ENCODE measurements around the gene GIMAP7. TPM values are rescaled to one million over a fixed set of nuclear protein-coding genes. Genes with fewer than 3 reads are reported as not detected.
A peak's percentile ranks its signal among the peaks of the same experiment; 100 is the strongest.
"Not testable (repeated sequence)": the region's sequence is repeated elsewhere in the genome, so short reads cannot be mapped to it uniquely, and the experiment has no call there.

Gene GIMAP7
- 40.5 and 45.0 TPM in 2 replicates for total RNA-seq

DNA sequence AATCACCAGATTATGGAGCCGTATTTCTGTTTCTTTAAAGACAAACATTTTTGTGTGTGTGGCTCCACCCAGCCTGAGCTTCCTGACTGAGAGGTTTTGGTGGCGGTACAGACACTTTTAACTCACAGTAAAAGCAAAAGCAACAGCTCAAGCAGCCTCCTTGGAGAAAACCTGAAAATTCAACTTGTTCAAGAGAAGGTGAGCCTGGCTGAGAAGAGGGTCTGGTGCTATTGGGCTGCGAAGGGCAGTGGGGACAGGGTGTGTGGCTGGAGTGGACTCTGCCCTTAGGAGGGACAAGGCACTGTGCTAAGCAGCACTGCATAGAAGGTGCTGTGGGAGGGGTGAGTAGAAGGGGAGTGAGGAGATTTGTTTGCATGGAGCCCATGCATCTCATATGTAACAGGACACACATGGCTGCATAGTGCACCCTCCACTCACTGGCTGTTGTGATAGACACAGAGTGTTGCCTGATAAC, at the start of gene GIMAP7:
GIMAP7 (plus strand) TSS at position 125 of the 475 bp plus-strand sequence. CDS start 5,103 bp downstream, outside the sequence.
- Mint-ChIP-seq H3K27me3 (no peaks in the 10 kb centered on the region), H3K4me1 (peaks cover 54% of the 10 kb centered on the region), H3K4me3 (peak within 1 kb of the TSS; percentile 99), H3K27ac (peak within 1 kb of the TSS; percentile 99), H3K9me3 (peaks cover 15% of the 10 kb centered on the region), H3K36me3 (ENCODE audit: low read depth) (peaks cover 36% of the 10 kb centered on the region)
- DNase-seq = peak; percentile 93
- intact Hi-C loops (cut with micrococcal nuclease) = loop anchor here (1.0 to 5.0 kb wide), 6 partner anchors 10 to 224 kb away; partner anchors contain the start of gene GIMAP6

DNA sequence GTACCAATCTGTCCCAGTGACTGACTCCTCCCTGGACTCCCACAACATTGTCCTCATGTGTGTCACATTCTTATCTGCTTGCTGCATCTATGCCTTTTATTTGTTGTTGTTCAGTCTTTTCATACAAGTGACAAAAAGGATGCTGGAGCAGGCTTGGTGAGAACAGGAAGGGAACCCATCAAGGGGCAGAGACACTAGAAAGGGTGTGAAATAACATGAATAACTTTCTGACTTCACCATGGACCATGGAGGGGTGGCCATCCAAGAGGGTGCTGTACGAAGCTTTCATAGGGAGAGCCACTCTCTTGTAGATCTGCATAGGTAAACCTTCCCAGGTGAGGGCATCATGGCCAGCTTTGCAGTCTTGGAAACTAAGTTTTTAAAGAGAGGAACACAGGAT, 49.7 kb upstream of the GIMAP7 start:
- DNase-seq = no peak
- Mint-ChIP-seq H3K36me3 (ENCODE audit: low read depth) (peaks cover 87% of the 10 kb centered on the region), H3K9me3 (peaks cover 32% of the 10 kb centered on the region), H3K27ac (no peak overlapping the region), H3K4me1 (peaks cover 62% of the 10 kb centered on the region), H3K27me3 (no peaks in the 10 kb centered on the region), H3K4me3 (no peak overlapping the region)
- intact Hi-C loops (cut with micrococcal nuclease) = loop anchor here (2.0 kb wide), 1 partner anchor 14 kb away; the partner anchor contains the start of gene GIMAP8

DNA sequence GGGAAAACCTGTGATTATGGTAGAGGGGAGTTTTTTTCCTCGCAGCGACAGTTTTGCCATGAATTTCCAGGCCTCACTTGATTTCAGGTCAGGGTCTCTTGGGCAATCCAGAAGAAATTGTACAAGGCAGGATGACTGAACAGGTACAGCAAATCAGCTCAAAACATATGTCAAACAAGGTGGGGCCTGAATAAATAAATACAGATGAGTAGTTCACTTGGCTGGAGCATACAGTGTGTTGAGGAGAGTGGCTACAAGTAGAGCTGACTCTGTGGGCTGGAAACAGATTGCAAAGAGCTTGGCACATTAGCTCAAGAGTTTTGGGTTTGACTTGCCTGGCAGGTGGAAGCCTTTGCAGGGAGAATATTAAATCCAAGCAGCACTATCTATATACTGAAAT, 49.3 kb upstream of the GIMAP7 start:
- Mint-ChIP-seq H3K9me3 (peaks cover 27% of the 10 kb centered on the region), H3K4me1 (peaks cover 61% of the 10 kb centered on the region), H3K36me3 (ENCODE audit: low read depth) (peaks cover 84% of the 10 kb centered on the region), H3K27me3 (no peaks in the 10 kb centered on the region), H3K4me3 (no peak overlapping the region), H3K27ac (no peak overlapping the region)
- intact Hi-C loops (cut with micrococcal nuclease) = loop anchor here (2.0 kb wide), 1 partner anchor 15 kb away; the partner anchor contains the start of gene GIMAP8
- no peak for DNase-seq

DNA sequence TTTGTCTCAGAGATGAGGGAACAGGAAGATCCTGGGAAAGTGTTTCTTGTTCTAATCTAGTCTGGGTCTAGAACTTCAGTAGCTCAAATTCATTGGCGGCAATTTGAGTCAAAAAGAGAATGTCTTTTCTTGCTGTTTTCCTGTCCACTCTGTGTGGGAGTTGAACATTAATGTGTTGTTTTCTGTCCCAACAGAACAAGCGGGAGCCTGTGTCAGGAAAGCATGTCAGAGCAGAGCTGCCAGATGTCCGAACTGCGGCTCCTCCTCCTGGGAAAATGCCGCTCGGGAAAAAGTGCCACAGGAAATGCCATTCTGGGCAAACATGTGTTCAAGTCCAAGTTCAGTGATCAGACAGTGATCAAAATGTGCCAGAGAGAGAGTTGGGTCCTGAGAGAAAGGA, 48.2 kb upstream of the GIMAP7 start:
- Mint-ChIP-seq H3K27me3 (no peaks in the 10 kb centered on the region), H3K4me3 (no peak overlapping the region), H3K36me3 (ENCODE audit: low read depth) (peaks cover 79% of the 10 kb centered on the region), H3K4me1 (peaks cover 58% of the 10 kb centered on the region), H3K9me3 (peaks cover 21% of the 10 kb centered on the region), H3K27ac (no peak overlapping the region)
- intact Hi-C loops (cut with micrococcal nuclease) = no loop called here
- no peak for DNase-seq

DNA sequence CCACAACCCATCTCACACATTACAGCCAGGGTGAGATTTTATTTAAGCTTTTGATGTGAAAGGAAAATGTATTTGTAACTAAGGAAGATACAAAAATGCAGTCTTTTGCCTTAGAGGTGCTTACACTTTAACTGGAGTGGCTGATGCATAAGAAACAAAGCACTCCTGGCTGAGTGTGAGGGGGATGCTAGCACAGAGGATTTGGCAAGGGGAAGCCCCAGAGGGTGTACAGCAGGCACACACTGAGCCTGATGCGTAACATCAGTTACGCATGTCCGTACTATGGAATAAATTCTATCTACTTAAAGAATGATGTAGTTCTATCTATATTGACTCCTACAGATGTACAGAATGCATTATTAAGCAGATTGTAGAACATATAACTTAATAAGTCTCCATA, 46.4 kb upstream of the GIMAP7 start:
- no peak for DNase-seq
- Mint-ChIP-seq H3K27me3 (no peaks in the 10 kb centered on the region), H3K9me3 (peaks cover 6% of the 10 kb centered on the region), H3K4me1 (peaks cover 62% of the 10 kb centered on the region), H3K27ac (peak overlapping the region; percentile 38), H3K4me3 (peak overlapping the region; percentile 43), H3K36me3 (ENCODE audit: low read depth) (peaks cover 75% of the 10 kb centered on the region)
- intact Hi-C loops (cut with micrococcal nuclease) = no loop called here

DNA sequence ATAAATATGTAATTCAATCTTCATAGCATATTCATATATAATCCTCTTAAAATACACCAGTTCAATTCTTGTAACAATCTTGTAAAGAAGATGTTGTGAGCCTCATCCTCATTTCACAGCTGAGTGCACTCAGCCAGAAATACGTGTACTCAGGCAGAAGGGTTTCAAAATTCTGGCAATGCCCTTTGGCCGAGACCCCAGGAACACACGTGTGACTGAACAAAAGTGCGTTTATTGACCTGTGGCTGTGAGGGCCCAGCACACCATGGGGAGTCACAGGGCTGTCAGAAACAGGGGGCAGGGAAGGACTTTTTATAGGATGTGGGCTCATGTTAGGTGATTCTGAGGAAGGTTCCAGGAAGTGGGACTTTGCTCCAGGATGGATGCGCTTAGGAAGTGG, 42.8 kb upstream of the GIMAP7 start:
- peaks cover 78% of the 10 kb centered on the region for H3K36me3 Mint-ChIP-seq (ENCODE audit: low read depth)

DNA sequence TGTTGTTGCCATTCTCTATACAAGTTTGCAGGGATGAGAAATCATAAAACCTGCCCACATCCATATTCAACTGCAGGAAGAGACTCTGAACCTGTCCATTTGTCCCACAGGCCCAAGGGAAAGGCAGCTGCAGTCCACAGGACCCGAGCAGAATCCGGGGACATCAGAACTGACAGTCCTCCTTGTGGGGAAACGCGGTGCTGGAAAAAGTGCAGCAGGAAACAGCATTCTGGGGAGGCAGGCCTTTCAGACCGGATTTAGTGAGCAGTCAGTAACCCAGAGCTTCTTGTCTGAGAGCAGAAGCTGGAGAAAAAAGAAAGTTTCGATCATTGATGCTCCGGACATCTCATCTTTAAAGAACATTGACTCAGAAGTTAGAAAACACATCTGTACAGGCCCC, 40.8 kb upstream of the GIMAP7 start:
- peak overlapping the region; percentile 56 for H3K27ac Mint-ChIP-seq
- H3K27me3 Mint-ChIP-seq = no peaks in the 10 kb centered on the region
- H3K36me3 Mint-ChIP-seq (ENCODE audit: low read depth) = peaks cover 78% of the 10 kb centered on the region
- H3K9me3 Mint-ChIP-seq = peaks cover 14% of the 10 kb centered on the region
- H3K4me1 Mint-ChIP-seq = peaks cover 62% of the 10 kb centered on the region
- peak; percentile 53 for DNase-seq
- intact Hi-C loops (cut with micrococcal nuclease) = no loop called here
- H3K4me3 Mint-ChIP-seq = no peak overlapping the region

More for the DNA sequence above, 42.8 kb upstream of the GIMAP7 start:
- H3K27ac Mint-ChIP-seq = no peak overlapping the region
- no peak overlapping the region for H3K4me3 Mint-ChIP-seq
- peaks cover 14% of the 10 kb centered on the region for H3K9me3 Mint-ChIP-seq
- intact Hi-C loops (cut with micrococcal nuclease) = no loop called here
- peak; percentile 47 for DNase-seq
- H3K4me1 Mint-ChIP-seq = peaks cover 59% of the 10 kb centered on the region
- H3K27me3 Mint-ChIP-seq = no peaks in the 10 kb centered on the region

DNA sequence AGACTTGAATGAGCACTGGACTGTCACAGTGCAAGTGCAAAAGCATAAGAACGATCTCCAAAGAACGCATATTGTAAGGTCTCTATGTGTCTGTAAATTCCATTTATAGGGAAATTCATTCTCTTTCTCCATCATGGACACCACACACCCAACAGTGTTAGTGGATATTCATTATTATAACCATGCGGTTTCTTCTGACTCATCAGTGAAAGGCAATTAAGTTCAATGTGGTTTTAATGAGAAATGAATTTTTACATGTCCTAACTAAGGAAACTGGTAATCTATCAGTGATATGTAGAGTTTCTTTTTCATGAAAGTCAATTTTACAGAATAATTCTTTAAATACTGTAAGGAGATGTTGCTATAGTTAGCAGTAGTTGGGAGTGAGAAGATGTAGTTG, 38.4 kb upstream of the GIMAP7 start:
- peak overlapping the region; percentile 65 for H3K4me3 Mint-ChIP-seq
- peaks cover 14% of the 10 kb centered on the region for H3K9me3 Mint-ChIP-seq
- peaks cover 63% of the 10 kb centered on the region for H3K36me3 Mint-ChIP-seq (ENCODE audit: low read depth)
- intact Hi-C loops (cut with micrococcal nuclease) = no loop called here
- H3K27ac Mint-ChIP-seq = peak overlapping the region; percentile 100
- no peaks in the 10 kb centered on the region for H3K27me3 Mint-ChIP-seq
- no peak for DNase-seq
- peaks cover 72% of the 10 kb centered on the region for H3K4me1 Mint-ChIP-seq

DNA sequence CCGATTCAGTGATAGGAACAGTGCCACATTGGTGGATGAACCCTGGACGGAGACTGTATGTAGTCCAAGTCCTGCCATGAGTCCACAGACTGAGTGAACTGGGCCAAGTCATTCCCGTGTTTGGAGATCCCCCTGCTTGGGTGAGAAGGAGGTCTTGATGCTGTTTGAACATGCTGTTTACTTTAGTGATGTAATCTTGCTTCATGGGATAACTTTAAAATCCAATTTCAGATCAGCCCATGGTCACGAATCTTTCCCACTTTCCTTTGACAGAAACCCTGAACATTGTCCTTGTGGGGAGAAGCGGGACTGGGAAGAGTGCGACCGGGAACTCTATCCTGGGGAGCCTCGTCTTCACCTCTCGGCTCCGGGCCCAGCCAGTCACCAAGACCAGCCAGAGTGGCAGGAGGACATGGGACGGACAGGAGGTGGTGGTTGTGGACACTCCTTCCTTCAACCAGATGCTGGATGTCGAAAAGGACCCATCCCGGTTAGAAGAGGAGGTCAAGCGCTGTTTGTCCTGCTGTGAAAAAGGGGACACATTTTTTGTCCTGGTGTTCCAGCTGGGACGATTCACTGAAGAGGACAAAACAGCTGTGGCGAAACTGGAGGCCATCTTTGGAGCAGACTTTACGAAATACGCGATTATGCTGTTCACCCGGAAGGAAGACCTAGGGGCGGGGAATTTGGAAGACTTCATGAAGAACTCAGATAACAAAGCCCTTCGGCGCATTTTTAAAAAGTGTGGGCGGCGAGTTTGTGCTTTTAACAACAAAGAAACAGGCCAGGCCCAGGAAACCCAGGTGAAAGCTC, 37.6 kb upstream of the GIMAP7 start:
- Mint-ChIP-seq H3K36me3 (ENCODE audit: low read depth) (peaks cover 62% of the 10 kb centered on the region), H3K4me1 (peaks cover 77% of the 10 kb centered on the region), H3K27ac (peak overlapping the region; percentile 100), H3K27me3 (no peaks in the 10 kb centered on the region), H3K9me3 (peaks cover 14% of the 10 kb centered on the region), H3K4me3 (peak overlapping the region; percentile 65)
- DNase-seq = no peak
- intact Hi-C loops (cut with micrococcal nuclease) = no loop called here

DNA sequence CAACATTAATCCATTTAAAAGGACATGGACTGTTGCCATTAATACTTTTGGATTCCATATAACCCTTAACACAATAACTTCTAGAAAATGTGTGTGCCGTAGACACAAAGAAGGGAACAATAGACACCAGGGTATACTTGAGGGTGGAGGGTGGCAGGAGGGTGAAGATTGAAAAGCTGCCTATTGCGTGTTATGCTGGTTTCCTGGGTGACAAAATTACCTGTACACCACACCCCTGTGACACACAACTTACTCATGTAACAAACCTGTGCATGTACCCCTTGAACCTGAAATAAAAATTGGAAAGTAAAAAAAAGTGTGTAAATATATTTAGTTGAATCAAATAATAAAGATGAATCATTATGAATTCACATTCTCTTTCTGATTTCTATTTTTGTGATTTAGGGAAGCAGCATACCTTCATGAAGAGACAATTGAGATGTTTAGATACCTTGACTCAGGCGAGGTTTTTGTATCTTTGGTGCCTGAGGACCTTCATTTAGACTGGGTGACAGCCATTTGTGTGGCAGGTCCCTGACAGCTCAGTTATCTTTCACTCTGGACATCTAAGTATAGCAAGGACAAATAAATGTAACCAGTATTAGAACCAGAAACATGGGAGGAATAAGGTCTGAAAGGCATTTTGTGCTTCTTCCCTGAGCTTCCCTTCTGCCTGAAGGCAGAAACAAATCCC, 35.5 kb upstream of the GIMAP7 start:
- DNase-seq = peak; percentile 78
- Mint-ChIP-seq H3K4me1 (peaks cover 83% of the 10 kb centered on the region), H3K36me3 (ENCODE audit: low read depth) (peaks cover 46% of the 10 kb centered on the region), H3K9me3 (peaks cover 14% of the 10 kb centered on the region), H3K27me3 (no peaks in the 10 kb centered on the region), H3K4me3 (peak overlapping the region; percentile 52), H3K27ac (peak overlapping the region; percentile 100)
- intact Hi-C loops (cut with micrococcal nuclease) = no loop called here

DNA sequence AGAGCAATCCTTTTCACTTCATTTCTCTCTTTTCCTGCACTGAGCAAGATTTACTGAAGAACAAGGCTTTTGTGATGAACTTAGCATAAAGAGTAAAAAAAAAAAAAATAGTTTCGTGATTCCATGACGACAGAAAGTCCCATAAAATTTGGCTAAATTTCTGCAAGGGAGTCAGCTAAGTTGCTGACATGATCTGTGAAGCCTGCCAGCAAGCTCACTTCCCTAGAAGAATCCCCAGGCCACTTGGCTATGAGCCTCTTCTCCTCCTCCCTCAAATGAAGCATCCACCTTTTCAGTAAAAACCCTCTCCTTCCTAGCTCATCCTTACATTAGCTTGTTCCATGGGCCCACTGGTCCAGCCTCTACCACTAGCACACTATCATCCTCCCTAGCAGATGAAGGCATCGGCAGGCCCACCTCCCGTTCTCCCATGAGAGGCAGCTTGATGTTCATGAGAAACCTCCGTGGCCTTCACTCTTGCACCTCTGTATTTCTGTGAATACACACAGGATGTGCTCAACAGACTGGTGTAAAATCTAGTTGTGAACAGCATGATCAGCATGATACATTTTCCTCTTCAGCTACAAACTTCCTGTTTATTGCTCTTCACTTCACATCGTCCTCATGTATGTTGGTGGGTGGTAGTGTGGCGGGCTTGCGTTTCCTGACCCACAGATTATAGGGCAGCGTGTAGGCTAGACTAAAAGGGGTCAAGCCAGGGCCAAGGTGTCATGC, 33.3 kb upstream of the GIMAP7 start:
- H3K36me3 Mint-ChIP-seq (ENCODE audit: low read depth) = peaks cover 27% of the 10 kb centered on the region

DNA sequence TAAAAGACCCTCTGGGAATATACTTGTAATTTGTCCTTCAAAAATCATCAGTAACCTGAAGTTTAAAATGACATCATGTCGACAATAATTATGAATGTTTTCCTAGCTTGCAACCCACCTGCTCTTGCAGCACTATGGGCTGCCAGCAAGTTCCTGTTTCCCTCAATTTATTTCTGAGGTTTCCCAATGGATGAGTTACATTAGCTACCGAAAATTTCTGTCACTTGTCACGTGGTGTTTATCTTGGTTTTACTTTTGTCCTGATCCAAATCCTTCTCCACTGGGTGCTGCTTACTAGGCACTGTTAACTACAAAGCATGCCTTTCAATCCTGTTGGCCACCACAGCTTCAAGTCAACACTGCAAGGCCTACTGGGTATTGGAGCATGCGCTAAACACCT, 32.8 kb upstream of the GIMAP7 start:
- intact Hi-C loops (cut with micrococcal nuclease) = loop anchor here (1.0 kb wide), 4 partner anchors 20 to 273 kb away; partner anchors contain the start of gene GIMAP8

More for the DNA sequence above, 33.3 kb upstream of the GIMAP7 start:
- H3K27me3 Mint-ChIP-seq = no peaks in the 10 kb centered on the region
- peaks cover 3% of the 10 kb centered on the region for H3K9me3 Mint-ChIP-seq
- intact Hi-C loops (cut with micrococcal nuclease) = loop anchor here (1.0 kb wide), 4 partner anchors 21 to 274 kb away; partner anchors contain the start of gene GIMAP8
- H3K27ac Mint-ChIP-seq = peak overlapping the region; percentile 100
- DNase-seq = peak; percentile 90
- peaks cover 87% of the 10 kb centered on the region for H3K4me1 Mint-ChIP-seq
- H3K4me3 Mint-ChIP-seq = peak overlapping the region; percentile 86

DNA sequence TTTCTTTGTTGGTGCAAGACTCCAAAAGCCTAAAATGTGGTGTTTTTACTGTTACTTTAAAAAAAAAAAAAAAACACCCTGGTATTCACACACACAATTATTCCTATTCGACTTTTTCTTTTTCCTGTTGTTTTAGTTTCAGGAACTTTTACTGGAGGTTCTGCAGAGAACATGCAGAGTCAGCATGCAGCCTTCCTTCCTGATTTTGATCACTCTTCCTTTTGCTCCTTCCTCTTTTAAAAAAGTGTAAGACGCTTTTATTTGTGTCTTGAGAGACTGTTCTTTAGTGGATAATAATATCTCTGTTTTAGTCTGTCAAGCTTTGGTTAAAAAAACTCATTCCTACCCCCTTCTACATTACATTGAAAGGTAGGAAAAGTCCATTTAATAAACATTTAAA, 31.2 kb upstream of the GIMAP7 start:
- H3K27me3 Mint-ChIP-seq; intact Hi-C loops (cut with micrococcal nuclease); H3K9me3 Mint-ChIP-seq; DNase-seq: not testable (repeated sequence)
- peak overlapping the region; percentile 83 for H3K4me3 Mint-ChIP-seq
- H3K4me1 Mint-ChIP-seq = peaks cover 78% of the 10 kb centered on the region
- H3K36me3 Mint-ChIP-seq (ENCODE audit: low read depth) = peaks cover 20% of the 10 kb centered on the region
- H3K27ac Mint-ChIP-seq = peak overlapping the region; percentile 100

More for the DNA sequence above, 32.8 kb upstream of the GIMAP7 start:
- Mint-ChIP-seq H3K27me3 (no peaks in the 10 kb centered on the region), H3K36me3 (ENCODE audit: low read depth) (peaks cover 25% of the 10 kb centered on the region), H3K27ac (peak overlapping the region; percentile 100), H3K4me1 (peaks cover 86% of the 10 kb centered on the region), H3K4me3 (peak overlapping the region; percentile 86), H3K9me3 (peaks cover 4% of the 10 kb centered on the region)
- DNase-seq = peak; percentile 71
